Lung (tissue), 12 donors: Measurements from ENCODE around the gene BEST2. TPM values are rescaled to one million over a fixed set of nuclear protein-coding genes. Genes with fewer than 3 reads are reported as not detected.

ENCODE experiments used
- ATAC-seq: fragments of 200-7000 bp; cut with Tn5 transposase; one replicate; pipeline ENCODE4 v1.9.1; 2020; ENCODE audit warnings: moderate number of reproducible peaks; ENCODE audit not compliant: insufficient read depth, low FRiP score
- DNase-seq, 3 donors: peaks; one replicate each; pipeline ENCODE4 v3.0.0-alpha.2; 2013 to 2017
- H3K27ac ChIP-seq, 2 donors: one replicate each; pipeline ENCODE4 v1.5.1; 2013; ENCODE audit warnings: mild to moderate bottlenecking in 2 of 2, moderate library complexity in 2 of 2, control low read depth in 1 of 2, inconsistent platforms in 1 of 2, low read depth in 1 of 2, low read length in 1 of 2
- H3K27me3 ChIP-seq, 3 donors: one replicate each; pipeline ENCODE4 v1.5.1; 2013; ENCODE audit warnings: low read length in 2 of 3; ENCODE audit not compliant: control insufficient read depth in 3 of 3, insufficient read depth in 3 of 3
- H3K36me3 ChIP-seq, 4 donors: one replicate each; pipeline ENCODE4 v1.5.1; 2013; ENCODE audit warnings: low read length in 4 of 4, mild to moderate bottlenecking in 1 of 4, moderate library complexity in 1 of 4; ENCODE audit not compliant: control insufficient read depth in 4 of 4, insufficient read depth in 4 of 4
- H3K4me1 ChIP-seq, 5 donors: one replicate each; pipeline ENCODE4 v1.5.1; 2013; ENCODE audit warnings: low read length in 5 of 5, mild to moderate bottlenecking in 2 of 5, moderate library complexity in 1 of 5; ENCODE audit not compliant: control insufficient read depth in 5 of 5, insufficient read depth in 5 of 5
- H3K4me3 ChIP-seq: one replicate; pipeline ENCODE4 v1.5.1; 2013; ENCODE audit warnings: mild to moderate bottlenecking, control low read depth, moderate library complexity
- H3K9ac ChIP-seq, 2 donors: one replicate each; pipeline ENCODE4 v1.5.1; 2013; ENCODE audit warnings: low read length in 2 of 2, control low read depth in 1 of 2; ENCODE audit not compliant: insufficient read depth in 1 of 2
- H3K9me3 ChIP-seq, 4 donors: one replicate each; pipeline ENCODE4 v1.5.1; 2013; ENCODE audit warnings: low read length in 3 of 4, mild to moderate bottlenecking in 1 of 4, moderate library complexity in 1 of 4; ENCODE audit not compliant: control insufficient read depth in 4 of 4, insufficient read depth in 3 of 4
- CTCF ChIP-seq: IDR thresholded peaks from 2 replicates; pipeline ENCODE4 v1.5.1; 2012; ENCODE audit warnings: mild to moderate bottlenecking; ENCODE audit errors: control extremely low read depth, extremely low read depth
- WGBS, 2 donors: extraction: QIAGEN DNeasy Blood & Tissue Kit; methylation state at CpG; one replicate each; pipeline ENCODE4 v1.1.7; 2013; 5-methylcytosine and 5-hydroxymethylcytosine counted together
- polyA plus RNA-seq, 2 donors: library from polyadenylated mRNA; stranded (reverse); fragments of 200-250 nt; gene quantifications; one replicate each; pipeline ENCODE4 v1.2.1, GENCODE V29; 2013
- total RNA-seq, 2 donors: library from RNA; depleted of rRNA in 1 of 2; stranded (reverse); fragments of >200 nt in 1 of 2; gene quantifications; one replicate each; pipeline ENCODE4 v1.2.1, GENCODE V29; 2014 to 2021
- donor health status: control.
- donor health status: control.
- donor health status: Bipolar disorder and iron deficiency.
- donor health status: healthy.
- donor health status: DM: yes; HTN: yes; CAD: no.

The BEST2 gene
- total and polyA plus RNA-seq, 4 donors = 0.02 TPM; not detected in 3

GRCh38 chr19:12745166-12745897 lies 6.3 kb upstream of the BEST2 start:
- WGBS, 2 donors = 84 to 89% methylated on average over 20 to 22 of the region's 22 CpGs
- ATAC-seq (no peak), DNase-seq (no peak)
- Histone ChIP-seq H3K36me3 (peaks cover 5 to 39% (median 21%) of the 10 kb centered on the region in 4 donors), H3K27me3 (peaks cover 0 to 7% (median 0%) of the 10 kb centered on the region in 3 donors), H3K4me1 (peaks cover 0 to 3% (median 0%) of the 10 kb centered on the region in 5 donors), H3K4me3 (no peak overlapping the region), H3K27ac (no peak overlapping the region), H3K9ac (no peak overlapping the region), H3K9me3 (peaks cover 0 to 11% (median 2%) of the 10 kb centered on the region in 4 donors)
- no peak for TF ChIP-seq CTCF

GRCh38 chr19:12748489-12748888 lies 3.1 kb upstream of the BEST2 start:
- no peak overlapping the region for H3K9ac ChIP-seq
- H3K27ac ChIP-seq = no peak overlapping the region
- WGBS, 2 donors = 76 to 90% methylated on average over 6 of the region's 6 CpGs
- DNase-seq (no peak), ATAC-seq (no peak)
- TF ChIP-seq CTCF = no peak
- peaks cover 5 to 30% (median 17%) of the 10 kb centered on the region in 4 donors for H3K36me3 ChIP-seq
- peaks cover 0 to 16% (median 6%) of the 10 kb centered on the region in 3 donors for H3K27me3 ChIP-seq
- peaks cover 0 to 4% (median 0%) of the 10 kb centered on the region in 5 donors for H3K4me1 ChIP-seq
- H3K4me3 ChIP-seq = no peak overlapping the region
- H3K9me3 ChIP-seq = peaks cover 0 to 11% (median 2%) of the 10 kb centered on the region in 4 donors

GRCh38 chr19:12749938-12750521 lies 1.6 kb upstream of the BEST2 start:
- Histone ChIP-seq H3K36me3 (peaks cover 5 to 24% (median 17%) of the 10 kb centered on the region in 4 donors), H3K9me3 (peaks cover 0 to 11% (median 2%) of the 10 kb centered on the region in 4 donors), H3K27ac (no peak overlapping the region), H3K27me3 (peaks cover 0 to 16% (median 6%) of the 10 kb centered on the region in 3 donors), H3K4me3 (no peak overlapping the region), H3K4me1 (peaks cover 0 to 4% (median 0%) of the 10 kb centered on the region in 5 donors), H3K9ac (no peak overlapping the region)
- no peak for ATAC-seq
- WGBS, 2 donors = 36 to 37% methylated on average over 24 of the region's 24 CpGs
- no peak for DNase-seq
- no peak for TF ChIP-seq CTCF
